ENCODE data around the gene GNMT.

GRCh38 chr6:42989923-42990322 is 29.4 kb downstream of the GNMT start:
- TF ChIP-seq, protein P1, sequence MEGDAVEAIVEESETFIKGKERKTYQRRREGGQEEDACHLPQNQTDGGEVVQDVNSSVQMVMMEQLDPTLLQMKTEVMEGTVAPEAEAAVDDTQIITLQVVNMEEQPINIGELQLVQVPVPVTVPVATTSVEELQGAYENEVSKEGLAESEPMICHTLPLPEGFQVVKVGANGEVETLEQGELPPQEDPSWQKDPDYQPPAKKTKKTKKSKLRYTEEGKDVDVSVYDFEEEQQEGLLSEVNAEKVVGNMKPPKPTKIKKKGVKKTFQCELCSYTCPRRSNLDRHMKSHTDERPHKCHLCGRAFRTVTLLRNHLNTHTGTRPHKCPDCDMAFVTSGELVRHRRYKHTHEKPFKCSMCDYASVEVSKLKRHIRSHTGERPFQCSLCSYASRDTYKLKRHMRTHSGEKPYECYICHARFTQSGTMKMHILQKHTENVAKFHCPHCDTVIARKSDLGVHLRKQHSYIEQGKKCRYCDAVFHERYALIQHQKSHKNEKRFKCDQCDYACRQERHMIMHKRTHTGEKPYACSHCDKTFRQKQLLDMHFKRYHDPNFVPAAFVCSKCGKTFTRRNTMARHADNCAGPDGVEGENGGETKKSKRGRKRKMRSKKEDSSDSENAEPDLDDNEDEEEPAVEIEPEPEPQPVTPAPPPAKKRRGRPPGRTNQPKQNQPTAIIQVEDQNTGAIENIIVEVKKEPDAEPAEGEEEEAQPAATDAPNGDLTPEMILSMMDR (conservative IDR thresholded peaks at IDR 0.05; ENCODE audit: low read depth, low read length), result no peak
- no peak for TF ChIP-seq EZH2 (IDR thresholded peaks at IDR 0.05; ENCODE audit: borderline replicate concordance, low read depth, low read length, poor library complexity, severe bottlenecking)

All from A673 (cell line).